ENCODE measurements around the gene PPP1R17. TPM values are rescaled to one million over a fixed set of nuclear protein-coding genes. Genes with fewer than 3 reads are reported as not detected.

Gene PPP1R17
- total RNA-seq, 2 donors from 2014 or later: not detected

DNA sequence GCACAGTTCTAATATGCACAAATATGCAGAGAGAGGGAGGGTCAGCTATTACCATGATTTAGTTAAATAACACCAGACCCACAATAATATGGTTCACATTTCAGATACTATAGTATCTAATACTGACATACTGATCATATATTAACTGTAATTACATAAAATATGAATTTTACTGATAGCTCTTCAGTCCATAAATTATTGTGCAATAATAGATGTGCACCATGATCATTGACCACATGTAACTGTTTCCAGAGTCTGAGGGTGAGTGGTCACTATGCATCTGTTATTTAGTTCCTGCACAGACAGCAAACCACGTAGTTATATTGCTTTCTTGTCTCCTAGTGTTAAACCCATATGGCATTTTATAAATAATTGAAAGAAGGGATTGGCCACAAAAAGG, 29.3 kb downstream of the PPP1R17 start:
- DNase-seq: no peak
- H3K27me3 Mint-ChIP-seq (ENCODE audit: low read depth): no peaks in the 10 kb centered on the region
- peaks cover 0 to 1% of the 10 kb centered on the region in 2 donors for H3K36me3 Mint-ChIP-seq (ENCODE audit: insufficient read depth in 2 of 2)
- H3K4me3 Mint-ChIP-seq: no peak overlapping the region
- H3K27ac Mint-ChIP-seq: no peak overlapping the region
- peaks cover 0 to 7% of the 10 kb centered on the region in 2 donors for H3K9me3 Mint-ChIP-seq
- H3K4me1 Mint-ChIP-seq (ENCODE audit: low read depth): no peaks in the 10 kb centered on the region
- no peak for ATAC-seq (replicated peaks in 1 of 2)

GRCh38 chr7:31720366-31720765, 33.4 kb downstream of the PPP1R17 start:
- Mint-ChIP-seq H3K4me3 (no peak overlapping the region), H3K4me1 (ENCODE audit: low read depth) (no peaks in the 10 kb centered on the region)

GRCh38 chr7:31724696-31725095, 37.7 kb downstream of the PPP1R17 start:
- Mint-ChIP-seq H3K27me3 (ENCODE audit: low read depth) (no peaks in the 10 kb centered on the region), H3K9me3 (no peaks in the 10 kb centered on the region), H3K4me3 (no peak overlapping the region), H3K27ac (no peak overlapping the region), H3K36me3 (ENCODE audit: insufficient read depth in 2 of 2) (no peaks in the 10 kb centered on the region), H3K4me1 (ENCODE audit: low read depth) (no peaks in the 10 kb centered on the region)
- DNase-seq: no peak
- no peak for ATAC-seq (replicated peaks in 1 of 2)

More at GRCh38 chr7:31720366-31720765, 33.4 kb downstream of the PPP1R17 start:
- Mint-ChIP-seq H3K27ac (no peak overlapping the region), H3K9me3 (no peaks in the 10 kb centered on the region), H3K27me3 (ENCODE audit: low read depth) (no peaks in the 10 kb centered on the region), H3K36me3 (ENCODE audit: insufficient read depth in 2 of 2) (no peaks in the 10 kb centered on the region)
- ATAC-seq (replicated peaks in 1 of 2) (no peak), DNase-seq (no peak)

GRCh38 chr7:31729195-31729804, 42.3 kb downstream of the PPP1R17 start:
- DNase-seq (no peak), ATAC-seq (replicated peaks in 1 of 2) (no peak)
- H3K4me3 Mint-ChIP-seq: no peak overlapping the region
- peaks cover 0 to 5% of the 10 kb centered on the region in 2 donors for H3K9me3 Mint-ChIP-seq
- H3K36me3 Mint-ChIP-seq (ENCODE audit: insufficient read depth in 2 of 2): no peaks in the 10 kb centered on the region
- H3K27me3 Mint-ChIP-seq (ENCODE audit: low read depth): no peaks in the 10 kb centered on the region
- H3K4me1 Mint-ChIP-seq (ENCODE audit: low read depth): no peaks in the 10 kb centered on the region
- no peak overlapping the region for H3K27ac Mint-ChIP-seq

DNA sequence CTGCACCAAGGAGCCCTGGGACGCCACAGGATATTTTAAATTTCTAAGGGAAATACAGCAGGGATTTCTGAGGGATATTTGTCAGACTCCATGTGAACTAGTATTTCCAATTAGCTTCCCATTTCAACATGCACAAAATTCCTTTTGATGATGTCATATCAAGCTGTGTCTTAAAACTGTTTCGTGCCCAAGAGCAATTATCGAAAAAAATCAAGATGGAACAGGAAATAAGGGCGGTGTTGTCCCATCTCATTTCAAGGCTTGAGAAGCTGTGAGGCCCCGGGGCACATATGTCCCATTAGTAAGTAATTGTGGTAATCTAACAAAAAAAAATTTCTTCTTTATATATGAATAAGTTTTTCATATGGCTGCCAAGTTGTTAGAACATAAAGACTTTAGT, 47.4 kb downstream of the PPP1R17 start:
- no peaks in the 10 kb centered on the region for H3K4me1 Mint-ChIP-seq (ENCODE audit: low read depth)
- no peak overlapping the region for H3K4me3 Mint-ChIP-seq
- peaks cover 0 to 5% of the 10 kb centered on the region in 2 donors for H3K9me3 Mint-ChIP-seq
- no peak for ATAC-seq (replicated peaks in 1 of 2)
- H3K36me3 Mint-ChIP-seq (ENCODE audit: insufficient read depth in 2 of 2): no peaks in the 10 kb centered on the region
- H3K27me3 Mint-ChIP-seq (ENCODE audit: low read depth): no peaks in the 10 kb centered on the region
- DNase-seq: no peak
- H3K27ac Mint-ChIP-seq: no peak overlapping the region

DNA sequence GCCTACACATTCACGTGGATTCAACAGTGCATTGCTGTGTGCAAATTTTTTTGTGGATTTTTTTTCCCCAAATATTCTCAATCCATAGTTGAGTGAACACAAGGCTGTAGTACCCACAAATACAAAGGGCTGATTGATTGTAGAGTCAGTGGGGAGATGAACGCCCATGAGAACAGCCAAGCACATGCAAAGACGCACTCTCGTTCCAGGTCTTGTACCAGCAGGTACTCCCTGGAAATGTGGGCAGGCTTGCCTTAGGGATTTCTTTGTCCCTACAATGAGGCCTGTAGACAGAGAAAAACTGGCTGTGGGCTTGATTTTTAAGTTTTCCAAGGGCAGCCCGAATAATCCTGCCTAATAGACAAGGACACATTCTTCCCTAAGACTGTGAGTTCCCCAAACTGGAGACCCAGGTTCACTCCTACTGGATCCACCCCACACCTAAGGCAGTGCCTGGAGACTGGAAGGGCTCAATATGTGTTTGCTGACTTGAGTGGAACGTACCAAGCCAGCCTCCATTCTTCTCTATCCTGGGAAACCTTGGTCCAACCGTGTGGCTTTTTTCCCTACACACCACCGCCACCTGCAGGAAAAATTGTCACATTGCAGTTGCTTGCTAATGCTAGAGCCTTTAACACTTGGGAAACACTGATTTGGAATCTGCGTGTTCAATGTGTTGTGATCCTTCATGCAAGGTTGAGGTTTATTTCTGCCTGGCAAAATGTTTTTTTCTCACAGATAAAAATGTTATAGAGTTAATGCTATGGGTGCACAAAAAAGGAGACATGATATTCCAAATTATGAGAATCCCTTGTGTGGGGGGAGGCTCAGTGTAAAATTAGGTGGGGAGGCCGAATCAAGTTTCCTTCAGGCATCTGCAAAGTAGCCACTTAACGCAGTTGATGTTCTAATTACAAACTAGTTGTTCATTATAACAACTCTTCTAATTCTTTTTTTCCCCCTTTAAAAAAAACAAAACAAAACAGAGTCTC, 49.3 kb downstream of the PPP1R17 start:
- ATAC-seq (replicated peaks in 1 of 2) (no peak), DNase-seq (peak; percentile 4 to 16)
- Mint-ChIP-seq H3K27ac (no peak overlapping the region), H3K4me3 (no peak overlapping the region), H3K9me3 (peaks cover 0 to 5% of the 10 kb centered on the region in 2 donors), H3K4me1 (ENCODE audit: low read depth) (no peaks in the 10 kb centered on the region), H3K27me3 (ENCODE audit: low read depth) (no peaks in the 10 kb centered on the region), H3K36me3 (ENCODE audit: insufficient read depth in 2 of 2) (no peaks in the 10 kb centered on the region)

- Mint-ChIP-seq H3K36me3 (ENCODE audit: insufficient read depth in 2 of 2) (no peaks in the 10 kb centered on the region), H3K4me1 (ENCODE audit: low read depth) (no peaks in the 10 kb centered on the region), H3K27ac (no peak overlapping the region), H3K9me3 (peaks cover 0 to 2% of the 10 kb centered on the region in 2 donors), H3K4me3 (no peak overlapping the region), H3K27me3 (ENCODE audit: low read depth) (peaks cover 14% of the 10 kb centered on the region)
- ATAC-seq (replicated peaks in 1 of 2) (no peak), DNase-seq (no peak)
Measured at GRCh38 chr7:31741852-31742251, 54.8 kb downstream of the PPP1R17 start.

DNA sequence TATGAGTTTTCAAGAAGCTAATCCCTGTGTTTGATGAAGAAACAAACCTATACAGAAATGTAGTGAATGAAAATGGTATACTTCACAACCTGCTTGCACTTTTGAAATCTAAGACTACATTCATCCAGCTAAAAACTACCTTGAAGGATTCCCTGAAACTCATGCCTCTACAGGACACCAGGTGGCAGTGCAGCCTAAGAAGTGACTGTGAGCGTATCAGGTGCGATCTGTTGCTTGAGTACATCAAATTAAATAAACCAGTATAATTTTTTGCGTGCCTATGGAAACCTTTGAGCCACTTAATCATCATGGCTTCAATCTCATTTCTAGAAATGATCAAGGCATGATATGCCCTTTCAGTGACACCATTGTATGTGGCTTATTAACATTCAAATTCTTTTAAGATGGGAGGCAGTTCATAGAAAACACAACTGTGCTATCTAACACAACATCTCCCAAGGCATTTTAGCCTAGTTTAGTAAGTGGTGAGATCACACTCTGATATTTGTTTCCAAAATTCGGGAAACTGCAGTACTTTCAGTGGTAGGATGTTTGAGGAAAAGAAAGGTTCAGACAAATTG, 57.4 kb downstream of the PPP1R17 start:
- Mint-ChIP-seq H3K36me3 (ENCODE audit: insufficient read depth in 2 of 2) (peaks cover 0 to 1% of the 10 kb centered on the region in 2 donors), H3K4me3 (no peak overlapping the region), H3K9me3 (peaks cover 0 to 2% of the 10 kb centered on the region in 2 donors), H3K27ac (no peak overlapping the region), H3K27me3 (ENCODE audit: low read depth) (peaks cover 14% of the 10 kb centered on the region), H3K4me1 (ENCODE audit: low read depth) (no peaks in the 10 kb centered on the region)
- ATAC-seq (replicated peaks in 1 of 2): peak in 1 of 2 donors; percentile 59
- peak; percentile 41 to 52 for DNase-seq

- ATAC-seq (replicated peaks in 1 of 2) (no peak), DNase-seq (no peak)
- H3K4me1 Mint-ChIP-seq (ENCODE audit: low read depth): no peaks in the 10 kb centered on the region
- peaks cover 14% of the 10 kb centered on the region for H3K27me3 Mint-ChIP-seq (ENCODE audit: low read depth)
- peaks cover 0 to 2% of the 10 kb centered on the region in 2 donors for H3K9me3 Mint-ChIP-seq
- H3K27ac Mint-ChIP-seq: no peak overlapping the region
- H3K36me3 Mint-ChIP-seq (ENCODE audit: insufficient read depth in 2 of 2): peaks cover 0 to 1% of the 10 kb centered on the region in 2 donors
- H3K4me3 Mint-ChIP-seq: no peak overlapping the region
Measured at GRCh38 chr7:31747553-31747952, 60.5 kb downstream of the PPP1R17 start.

GRCh38 chr7:31748084-31748483, 61.1 kb downstream of the PPP1R17 start:
- ATAC-seq (replicated peaks in 1 of 2) (no peak), DNase-seq (no peak)
- H3K4me3 Mint-ChIP-seq: no peak overlapping the region
- no peak overlapping the region for H3K27ac Mint-ChIP-seq
- no peaks in the 10 kb centered on the region for H3K4me1 Mint-ChIP-seq (ENCODE audit: low read depth)
- H3K36me3 Mint-ChIP-seq (ENCODE audit: insufficient read depth in 2 of 2): peaks cover 0 to 1% of the 10 kb centered on the region in 2 donors
- peaks cover 14% of the 10 kb centered on the region for H3K27me3 Mint-ChIP-seq (ENCODE audit: low read depth)
- peaks cover 0 to 2% of the 10 kb centered on the region in 2 donors for H3K9me3 Mint-ChIP-seq

DNA sequence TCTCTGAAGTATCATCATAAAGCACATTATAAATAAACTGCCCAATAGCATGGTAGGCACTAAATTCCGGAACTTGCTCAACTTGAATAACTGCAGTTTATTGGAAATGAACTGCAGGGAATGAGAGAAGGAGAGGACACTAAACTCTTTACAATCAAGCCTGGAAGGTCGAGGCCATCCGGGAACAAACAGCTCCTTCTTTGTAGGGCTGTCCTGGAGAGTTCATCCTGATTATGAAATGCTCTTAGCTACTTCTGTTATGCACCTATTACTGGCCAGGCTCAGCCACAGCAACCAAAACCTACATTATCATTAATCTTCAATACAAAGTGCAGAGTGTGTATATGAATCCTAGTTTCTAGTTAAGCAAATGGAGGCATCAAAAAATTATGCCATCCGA, 64.7 kb downstream of the PPP1R17 start:
- H3K36me3 Mint-ChIP-seq (ENCODE audit: insufficient read depth in 2 of 2): peaks cover 0 to 1% of the 10 kb centered on the region in 2 donors
- ATAC-seq (replicated peaks in 1 of 2) (no peak), DNase-seq (no peak)
- H3K4me1 Mint-ChIP-seq (ENCODE audit: low read depth): no peaks in the 10 kb centered on the region
- peaks cover 0 to 1% of the 10 kb centered on the region in 2 donors for H3K9me3 Mint-ChIP-seq
- no peak overlapping the region for H3K27ac Mint-ChIP-seq
- H3K4me3 Mint-ChIP-seq: no peak overlapping the region
- no peaks in the 10 kb centered on the region for H3K27me3 Mint-ChIP-seq (ENCODE audit: low read depth)
